Activated naive CD4-positive, alpha-beta T cell treated with Interleukin-2 at 50 U/mL for 16 hours (primary cell): ENCODE results near the gene TMEM253.

Source experiments
- DNase-seq: peaks from one replicate; pipeline ENCODE4 v3.0.0-alpha.2; 2020

The TMEM253 gene

DNA sequence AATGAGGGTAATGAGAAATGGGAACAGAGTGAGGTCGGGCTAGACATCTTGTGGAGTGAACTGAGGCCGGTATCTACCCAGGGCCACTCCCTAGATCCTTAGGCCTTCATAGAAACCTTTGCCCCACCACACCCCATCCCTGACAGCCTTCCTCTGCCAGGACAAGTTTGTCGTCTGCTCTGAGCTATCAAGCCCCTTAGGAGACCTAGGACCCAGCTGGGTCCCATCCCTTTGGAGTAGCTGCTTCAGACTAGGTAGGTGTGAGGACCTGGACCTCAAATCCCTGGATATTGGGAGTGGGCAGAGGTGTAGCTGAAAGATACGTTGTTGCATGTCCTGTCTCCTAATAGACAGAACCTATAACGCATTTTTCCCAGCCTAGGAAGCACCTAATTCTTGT, at the start of gene TMEM253:
TSS of gene TMEM253 (plus strand) at position 136 of the 400 bp plus-strand sequence. CDS start 278 bp downstream, outside the sequence.
- no peak for DNase-seq

- DNase-seq, result no peak
These were observed 47.4 kb upstream of the TMEM253 start for GRCh38 chr14:21053184-21054122.

- DNase-seq, result no peak
These were observed 46.6 kb upstream of the TMEM253 start for GRCh38 chr14:21054123-21054767.

DNA sequence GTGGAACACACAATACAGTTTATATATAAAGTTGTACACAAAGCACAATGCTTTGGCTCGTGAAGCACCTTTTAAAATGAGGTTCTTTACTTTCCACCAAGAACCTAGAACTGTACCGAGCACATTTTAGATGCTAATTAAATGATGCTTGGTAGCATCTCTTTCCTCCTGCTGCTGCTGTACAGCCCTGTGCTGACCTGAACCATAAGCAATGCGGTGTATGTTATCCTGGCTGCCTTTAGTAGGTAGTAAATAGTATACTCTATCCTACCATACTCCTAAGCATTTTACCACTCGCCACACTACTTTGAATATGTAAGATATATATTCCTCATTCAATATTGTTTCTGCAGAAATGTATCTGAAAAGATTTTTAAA, 46.1 kb upstream of the TMEM253 start:
- DNase-seq, result no peak

- no peak for DNase-seq
These were observed 45.3 kb upstream of the TMEM253 start for GRCh38 chr14:21055432-21056117.

DNA sequence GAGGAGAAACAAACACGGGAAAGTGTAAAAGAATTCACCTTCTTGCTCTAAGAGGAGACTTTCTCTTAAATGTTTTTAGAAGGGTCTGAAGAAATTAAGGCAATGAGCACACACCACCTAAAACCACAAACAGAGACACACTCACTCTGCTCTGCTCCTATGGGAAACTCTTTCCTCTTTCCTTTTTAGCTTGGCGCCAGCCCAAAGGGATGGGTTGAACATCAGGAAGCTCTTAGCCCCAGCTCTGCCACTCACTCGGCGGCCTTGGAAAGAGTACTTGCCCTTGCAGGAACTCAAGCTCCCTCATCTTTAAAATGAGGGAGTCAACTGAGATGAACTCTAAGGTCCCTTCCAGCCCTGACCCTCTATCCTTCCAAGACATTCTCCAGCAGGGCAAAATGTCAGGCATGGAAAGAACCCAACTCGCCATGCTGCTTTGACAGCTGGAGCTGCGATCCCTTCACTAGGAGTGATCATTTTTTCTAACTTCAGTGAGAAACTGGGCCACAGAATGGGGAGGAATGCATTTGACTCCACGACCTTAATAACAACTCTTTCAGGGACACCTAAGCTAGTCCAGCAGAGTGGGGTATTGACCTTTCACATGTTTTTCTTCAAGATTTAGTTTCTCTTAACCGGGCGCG, 44.2 kb upstream of the TMEM253 start:
- no peak for DNase-seq

DNA sequence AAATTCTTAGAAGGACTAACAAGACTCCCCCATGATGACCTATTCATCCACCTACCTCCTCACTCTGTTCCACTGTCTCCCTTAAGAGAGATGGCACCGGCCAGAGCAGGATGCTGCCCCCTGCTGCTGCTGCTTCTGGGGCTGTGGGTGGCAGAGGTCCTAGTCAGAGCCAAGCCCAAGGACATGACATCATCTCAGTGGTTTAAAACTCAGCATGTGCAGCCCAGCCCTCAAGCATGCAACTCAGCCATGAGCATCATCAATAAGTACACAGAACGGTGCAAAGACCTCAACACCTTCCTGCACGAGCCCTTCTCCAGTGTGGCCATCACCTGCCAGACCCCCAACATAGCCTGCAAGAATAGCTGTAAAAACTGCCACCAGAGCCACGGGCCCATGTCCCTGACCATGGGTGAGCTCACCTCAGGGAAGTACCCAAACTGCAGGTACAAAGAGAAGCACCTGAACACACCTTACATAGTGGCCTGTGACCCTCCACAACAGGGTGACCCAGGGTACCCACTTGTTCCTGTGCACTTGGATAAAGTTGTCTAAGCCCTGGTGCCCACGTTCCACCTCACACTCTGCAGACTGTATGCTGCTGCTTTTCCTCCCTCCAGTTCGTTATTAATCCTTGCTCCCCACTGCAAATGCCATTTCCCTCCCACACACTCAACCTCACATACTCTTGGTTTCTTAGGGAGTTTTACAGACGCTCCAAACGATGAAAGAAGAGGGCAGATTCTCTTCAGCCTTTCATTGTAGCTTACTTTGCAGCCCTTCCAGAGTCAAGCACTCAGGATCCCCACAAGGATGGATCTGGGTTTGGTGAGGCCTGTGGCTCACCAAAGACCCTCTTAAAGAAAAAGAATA, 42.8 kb upstream of the TMEM253 start, which contains the start of gene RNASE8:
TSS of gene RNASE8 (plus strand) at position 20 of the 873 bp plus-strand sequence. CDS start at position 91, 71 bp downstream.
- DNase-seq, result no peak

GRCh38 chr14:21058903-21059302, 42.0 kb upstream of the TMEM253 start:
- no peak for DNase-seq

GRCh38 chr14:21059842-21060613, 40.8 kb upstream of the TMEM253 start:
- DNase-seq, result no peak

- no peak for DNase-seq
These were observed 40.1 kb upstream of the TMEM253 start for GRCh38 chr14:21060614-21061346.

- no peak for DNase-seq
These were observed 39.6 kb upstream of the TMEM253 start for GRCh38 chr14:21061347-21061668.

DNA sequence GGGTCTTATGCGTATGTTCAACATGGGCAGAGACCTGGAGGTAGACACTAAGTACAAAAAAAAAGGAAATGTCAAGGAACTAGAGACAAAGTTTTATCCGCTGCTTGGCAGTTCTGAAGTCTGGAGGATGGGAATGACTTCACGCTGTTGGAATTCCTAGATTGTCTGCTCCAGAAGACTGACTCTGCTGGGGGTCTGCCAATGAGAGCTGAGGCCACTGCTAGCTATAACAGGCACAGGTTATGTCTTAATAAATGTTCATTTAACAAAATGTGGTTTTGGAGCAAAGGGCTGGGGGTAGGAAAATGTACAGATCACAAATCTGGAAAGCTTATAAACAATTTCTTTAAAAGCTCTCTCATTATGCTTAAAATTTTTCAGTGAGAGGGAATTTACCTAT, 37.4 kb upstream of the TMEM253 start:
- no peak for DNase-seq

GRCh38 chr14:21066882-21067502, 33.9 kb upstream of the TMEM253 start:
- no peak for DNase-seq

GRCh38 chr14:21068521-21069387, 32.1 kb upstream of the TMEM253 start:
- DNase-seq, result peak; percentile 53

DNA sequence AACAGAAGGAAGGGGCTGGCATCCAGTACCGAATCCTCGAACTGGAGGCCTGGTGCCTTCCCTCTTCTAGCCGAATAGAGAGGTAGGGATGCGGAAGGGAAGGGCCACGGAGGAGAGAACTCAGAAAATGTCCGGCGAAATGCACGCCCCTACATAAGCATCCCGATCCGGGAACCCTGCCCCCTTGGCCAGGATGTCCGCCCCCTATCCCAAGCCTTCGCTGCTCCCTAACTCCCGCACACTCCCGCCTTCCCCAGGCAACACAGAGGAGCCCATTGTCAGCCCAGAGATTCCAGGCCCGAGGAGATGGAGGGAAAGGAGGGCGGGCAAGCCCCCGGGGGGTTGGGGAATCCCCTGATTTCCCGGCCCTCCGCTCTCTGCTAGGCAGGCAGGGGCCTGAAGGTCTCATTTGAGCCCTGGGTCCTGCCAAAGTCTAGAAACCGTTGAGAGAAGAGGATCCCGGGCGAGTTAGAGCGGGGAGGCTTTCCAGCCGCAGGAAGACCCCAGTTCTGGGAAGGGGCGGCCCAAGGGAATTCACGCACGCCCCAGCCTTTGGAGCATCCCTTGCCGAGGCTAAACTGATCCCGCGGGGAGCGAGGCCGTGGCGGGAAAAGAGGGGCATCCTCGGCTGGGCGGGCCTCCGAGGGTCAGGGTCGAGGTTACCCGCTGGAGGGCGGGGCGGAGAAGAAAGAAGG, 31.3 kb upstream of the TMEM253 start:
- DNase-seq, result peak; percentile 9

GRCh38 chr14:21070083-21070609, 30.7 kb upstream of the TMEM253 start, which contains the start of gene ARHGEF40:
Gene ARHGEF40 (plus strand): TSS chr14:21070304. CDS start chr14:21070397, 93 bp downstream.
- peak; percentile 30 for DNase-seq

DNA sequence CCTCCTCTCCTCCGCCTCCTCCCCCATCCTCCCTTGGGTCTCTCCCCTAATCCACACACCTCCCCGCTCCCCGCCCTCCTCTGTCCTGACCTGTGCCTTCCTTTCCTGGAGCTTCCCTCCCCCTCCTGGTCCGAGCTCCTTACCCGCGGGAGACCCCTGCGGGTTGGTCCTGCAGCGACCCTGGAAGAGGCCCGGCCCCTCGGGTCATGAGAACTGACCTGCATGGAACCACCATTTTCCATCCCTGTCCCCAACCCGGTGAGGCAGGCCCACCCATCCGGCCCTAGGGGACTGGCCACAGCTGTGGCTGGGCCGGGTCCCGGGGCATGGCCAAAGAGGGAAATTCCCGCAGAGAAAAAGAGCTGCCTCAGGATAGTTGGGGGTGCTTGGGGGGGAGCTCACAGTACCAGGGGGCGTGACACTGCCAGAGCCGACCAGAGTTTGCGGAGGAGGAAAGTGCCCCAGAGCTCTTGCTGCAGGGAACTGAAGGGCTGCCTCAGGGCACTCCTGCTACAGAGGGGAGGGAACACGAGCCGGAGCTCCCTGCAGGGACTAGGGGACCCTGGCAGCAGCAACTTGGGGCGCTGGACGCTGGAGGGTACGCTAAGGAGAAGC, 30.1 kb upstream of the TMEM253 start:
- peak; percentile 11 for DNase-seq
